OCI-LY1 (cell line): ENCODE measurements around the gene AMIGO1.

Source experiments
- H2AFZ ChIP-seq: fragments of 200-600 bp; sonication (generic), shearing (Covaris generic); 2 replicates; pipeline ENCODE4 v1.6.0; 2014; ENCODE audit warnings: antibody characterized with exemption, mild to moderate bottlenecking, low read length
- H3F3A ChIP-seq: fragments of 200-600 bp; sonication (generic), shearing (Covaris generic); 2 replicates; pipeline ENCODE4 v1.6.0; 2014; ENCODE audit warnings: mild to moderate bottlenecking, antibody characterized with exemption, low read length, moderate library complexity; ENCODE audit not compliant: insufficient read depth
- H3K27ac ChIP-seq: fragments of 200-600 bp; sonication (generic); 2 replicates; pipeline ENCODE4 v1.5.1; 2014; ENCODE audit warnings: low read length, mixed run types, mild to moderate bottlenecking, low read depth; ENCODE audit not compliant: poor library complexity, severe bottlenecking
- H3K27me3 ChIP-seq: fragments of 200-600 bp; sonication (generic); 2 replicates; pipeline ENCODE4 v1.6.0; 2014; ENCODE audit warnings: antibody characterized with exemption, mild to moderate bottlenecking, low read length, moderate library complexity; ENCODE audit not compliant: insufficient read depth
- H3K36me3 ChIP-seq: fragments of 200-600 bp; sonication (generic); 2 replicates; pipeline ENCODE4 v1.6.1; 2014; ENCODE audit warnings: mild to moderate bottlenecking, antibody characterized with exemption, low read length, moderate library complexity, mixed read lengths; ENCODE audit not compliant: insufficient read depth
- H3K4me1 ChIP-seq: fragments of 200-600 bp; sonication (generic); 2 replicates; pipeline ENCODE4 v1.5.1; 2014; ENCODE audit warnings: mild to moderate bottlenecking, low read length, moderate library complexity; ENCODE audit not compliant: insufficient read depth, severe bottlenecking
- H3K4me2 ChIP-seq: fragments of 200-600 bp; sonication (generic), shearing (Covaris generic); 2 replicates; pipeline ENCODE4 v1.6.1; 2014; ENCODE audit warnings: low read length
- H3K4me3 ChIP-seq: fragments of 200-600 bp; sonication (generic); 2 replicates; pipeline ENCODE4 v1.5.1; 2014; ENCODE audit warnings: low read length, low read depth, mild to moderate bottlenecking, mixed read lengths; ENCODE audit not compliant: poor library complexity, severe bottlenecking
- H3K79me2 ChIP-seq: fragments of 200-600 bp; shearing (Covaris generic); 2 replicates; pipeline ENCODE4 v1.6.1; 2016; ENCODE audit warnings: mixed run types, low read length, mixed read lengths; ENCODE audit not compliant: insufficient read depth
- H3K9ac ChIP-seq: fragments of 200-600 bp; sonication (generic), shearing (Covaris generic); 2 replicates; pipeline ENCODE4 v1.6.1; 2014; ENCODE audit warnings: mild to moderate bottlenecking, low read length, mixed read lengths
- H3K9me2 ChIP-seq: fragments of 200-600 bp; sonication (generic), shearing (Covaris generic); 2 replicates; pipeline ENCODE4 v1.6.1; 2014; ENCODE audit warnings: low read depth, mild to moderate bottlenecking, low read length, mixed read lengths
- H3K9me3 ChIP-seq: fragments of 200-600 bp; shearing (Covaris generic); 2 replicates; pipeline ENCODE4 v1.6.1; 2014; ENCODE audit warnings: low read length, mixed read lengths
- H4K20me1 ChIP-seq: fragments of 200-600 bp; sonication (generic), shearing (Covaris generic); 2 replicates; pipeline ENCODE4 v1.6.0; 2016; ENCODE audit warnings: mild to moderate bottlenecking, low read length; ENCODE audit not compliant: insufficient read depth
- CTCF ChIP-seq: fragments of 200-600 bp; sonication (generic), shearing (Covaris generic); IDR thresholded peaks from 2 replicates; pipeline ENCODE4 v1.5.1; 2017; ENCODE audit warnings: mild to moderate bottlenecking, antibody characterized with exemption, low read length, moderate library complexity, mixed read lengths
- EZH2 ChIP-seq: fragments of 200-600 bp; sonication (generic), shearing (Covaris generic); IDR thresholded peaks from 2 replicates; pipeline ENCODE4 v1.8.0; 2017; ENCODE audit warnings: borderline replicate concordance, mixed run types, mild to moderate bottlenecking, antibody characterized with exemption, low read length, moderate library complexity, mixed read lengths

AMIGO1 gene

GRCh38 chr1:109466452-109467300 is 42.9 kb downstream of the AMIGO1 start, which contains the start of gene SYPL2:
Gene SYPL2 (plus strand): TSS chr1:109466546. CDS start chr1:109466844, 298 bp downstream.
- Histone ChIP-seq H3K9me2 (no peaks in the 10 kb centered on the region), H3K27me3 (no peaks in the 10 kb centered on the region), H3K4me2 (no peak within 1 kb of the TSS), H3K36me3 (no peaks in the 10 kb centered on the region), H3K9ac (no peak within 1 kb of the TSS), H3K79me2 (no peaks in the 10 kb centered on the region), H3K9me3 (no peaks in the 10 kb centered on the region), H3K4me3 (no peak within 1 kb of the TSS), H3F3A (no peaks in the 10 kb centered on the region), H3K27ac (no peak within 1 kb of the TSS), H3K4me1 (no peaks in the 10 kb centered on the region), H4K20me1 (no peaks in the 10 kb centered on the region), H2AFZ (no peak within 1 kb of the TSS)
- TF ChIP-seq CTCF: no peak
- TF ChIP-seq EZH2: no peak

GRCh38 chr1:109466125-109466451 is 43.4 kb downstream of the AMIGO1 start:
- no peaks in the 10 kb centered on the region for H3K36me3 ChIP-seq
- H2AFZ ChIP-seq: no peak overlapping the region
- no peak overlapping the region for H3K4me3 ChIP-seq
- H3K4me1 ChIP-seq: no peaks in the 10 kb centered on the region
- no peak overlapping the region for H3K4me2 ChIP-seq
- no peaks in the 10 kb centered on the region for H3K27me3 ChIP-seq
- no peak overlapping the region for H3K27ac ChIP-seq
- no peaks in the 10 kb centered on the region for H3F3A ChIP-seq
- H3K79me2 ChIP-seq: no peaks in the 10 kb centered on the region
- H4K20me1 ChIP-seq: no peaks in the 10 kb centered on the region
- H3K9ac ChIP-seq: no peak overlapping the region
- H3K9me3 ChIP-seq: no peaks in the 10 kb centered on the region
- TF ChIP-seq EZH2: no peak
- H3K9me2 ChIP-seq: no peaks in the 10 kb centered on the region

- Histone ChIP-seq H3K79me2 (no peaks in the 10 kb centered on the region), H3K27ac (no peak overlapping the region)
Observed at GRCh38 chr1:109457819-109458218, 51.7 kb downstream of the AMIGO1 start.

More at GRCh38 chr1:109457819-109458218, 51.7 kb downstream of the AMIGO1 start:
- no peak overlapping the region for H3K4me3 ChIP-seq
- H3K9ac ChIP-seq: no peak overlapping the region
- no peak overlapping the region for H2AFZ ChIP-seq
- no peak for TF ChIP-seq EZH2
- TF ChIP-seq CTCF: no peak
- no peaks in the 10 kb centered on the region for H3F3A ChIP-seq
- H3K9me2 ChIP-seq: no peaks in the 10 kb centered on the region
- H3K27me3 ChIP-seq: no peaks in the 10 kb centered on the region
- no peaks in the 10 kb centered on the region for H3K4me1 ChIP-seq
- H4K20me1 ChIP-seq: no peaks in the 10 kb centered on the region
- peaks cover 17% of the 10 kb centered on the region; the same call in 1 of the 2 replicates for H3K9me3 ChIP-seq
- no peaks in the 10 kb centered on the region for H3K36me3 ChIP-seq
- H3K4me2 ChIP-seq: no peak overlapping the region
